Fibroblast of mammary gland (primary cell): ENCODE data around the gene ARHGAP15.

Experiments used
- DNase-seq: peaks from one replicate; pipeline ENCODE4 v3.0.0-alpha.2; 2010; ENCODE audit warnings: low read depth
- H3K4me3 ChIP-seq: 2 replicates; pipeline ENCODE4 v1.5.1; 2011; ENCODE audit warnings: low read depth, mild to moderate bottlenecking, low read length, moderate library complexity; ENCODE audit not compliant: control insufficient read depth
- CTCF ChIP-seq: conservative IDR thresholded peaks from 2 replicates; pipeline ENCODE4 v1.5.1; 2011; ENCODE audit warnings: low read depth, low read length, inconsistent platforms; ENCODE audit not compliant: control insufficient read depth, insufficient read depth

Gene ARHGAP15

GRCh38 chr2:143571747-143572146 lies 442.5 kb downstream of the ARHGAP15 start:
- no peak for TF ChIP-seq CTCF
- no peak overlapping the region for H3K4me3 ChIP-seq
- no peak for DNase-seq

GRCh38 chr2:143572421-143572820 lies 443.2 kb downstream of the ARHGAP15 start:
- H3K4me3 ChIP-seq, result no peak overlapping the region
- no peak for DNase-seq
- no peak for TF ChIP-seq CTCF

- no peak overlapping the region for H3K4me3 ChIP-seq
- no peak for DNase-seq
- no peak for TF ChIP-seq CTCF
Observed at GRCh38 chr2:143574069-143574468, 444.9 kb downstream of the ARHGAP15 start.

- peak; percentile 55 for TF ChIP-seq CTCF
- no peak overlapping the region for H3K4me3 ChIP-seq
- peak; percentile 15 for DNase-seq
Observed at GRCh38 chr2:143575340-143575739, 446.1 kb downstream of the ARHGAP15 start.

GRCh38 chr2:143577489-143577888 lies 448.3 kb downstream of the ARHGAP15 start:
- DNase-seq, result no peak
- no peak for TF ChIP-seq CTCF
- H3K4me3 ChIP-seq, result no peak overlapping the region

- no peak for DNase-seq
- no peak overlapping the region for H3K4me3 ChIP-seq
- no peak for TF ChIP-seq CTCF
Observed at GRCh38 chr2:143579456-143579855, 450.2 kb downstream of the ARHGAP15 start.

GRCh38 chr2:143581134-143581533 lies 451.9 kb downstream of the ARHGAP15 start:
- no peak for DNase-seq
- no peak overlapping the region for H3K4me3 ChIP-seq
- no peak for TF ChIP-seq CTCF
